ENCODE data around the gene NALCN. TPM values are rescaled to one million over a fixed set of nuclear protein-coding genes. Genes with fewer than 3 reads are reported as not detected.

Gene NALCN
- total RNA-seq, 1 donor: 11.2 TPM

- Histone ChIP-seq H3K4me3 (ENCODE audit: insufficient read depth, low read length) (no peak overlapping the region), H3K27me3 (ENCODE audit: insufficient read depth, low read length) (peaks cover 3% of the 10 kb centered on the region), H3K36me3 (ENCODE audit: insufficient read depth, low read length) (no peaks in the 10 kb centered on the region), H4K20me1 (ENCODE audit: insufficient read depth, low read length) (no peaks in the 10 kb centered on the region), H2AFZ (ENCODE audit: low read length) (no peak overlapping the region), H3K27ac (ENCODE audit: low read depth, low read length) (peak overlapping the region; percentile 60), H3K4me1 (ENCODE audit: insufficient read depth, low read length) (peaks cover 13% of the 10 kb centered on the region), H3K9me3 (ENCODE audit: low read depth, low read length) (no peaks in the 10 kb centered on the region), H3K79me2 (ENCODE audit: insufficient read depth, low read length) (no peaks in the 10 kb centered on the region), H3K4me2 (ENCODE audit: insufficient read depth, low read length) (peak overlapping the region; percentile 37)
- TF ChIP-seq CTCF (IDR thresholded peaks at IDR 0.05; ENCODE audit: extremely low read depth, low read depth, low read length): no peak
- no peak for DNase-seq (ENCODE audit: insufficient read length, low spot score, missing footprints)
Observed at GRCh38 chr13:101019126-101019525, 397.2 kb downstream of the NALCN start.

- no peak for TF ChIP-seq CTCF (IDR thresholded peaks at IDR 0.05; ENCODE audit: extremely low read depth, low read depth, low read length)
- Histone ChIP-seq H2AFZ (ENCODE audit: low read length) (no peak overlapping the region), H3K4me3 (ENCODE audit: insufficient read depth, low read length) (no peak overlapping the region), H3K27me3 (ENCODE audit: insufficient read depth, low read length) (peaks cover 3% of the 10 kb centered on the region), H4K20me1 (ENCODE audit: insufficient read depth, low read length) (no peaks in the 10 kb centered on the region), H3K27ac (ENCODE audit: low read depth, low read length) (peak overlapping the region; percentile 60), H3K4me1 (ENCODE audit: insufficient read depth, low read length) (peaks cover 13% of the 10 kb centered on the region), H3K79me2 (ENCODE audit: insufficient read depth, low read length) (no peaks in the 10 kb centered on the region), H3K9me3 (ENCODE audit: low read depth, low read length) (no peaks in the 10 kb centered on the region), H3K36me3 (ENCODE audit: insufficient read depth, low read length) (no peaks in the 10 kb centered on the region), H3K4me2 (ENCODE audit: insufficient read depth, low read length) (peak overlapping the region; percentile 37)
- DNase-seq (ENCODE audit: insufficient read length, low spot score, missing footprints): peak; percentile 84
Observed at GRCh38 chr13:101018720-101019119, 397.6 kb downstream of the NALCN start.

GRCh38 chr13:101017123-101017872, 399.0 kb downstream of the NALCN start:
- no peak for DNase-seq (ENCODE audit: insufficient read length, low spot score, missing footprints)
- Histone ChIP-seq H3K79me2 (ENCODE audit: insufficient read depth, low read length) (no peaks in the 10 kb centered on the region), H3K9me3 (ENCODE audit: low read depth, low read length) (no peaks in the 10 kb centered on the region), H3K36me3 (ENCODE audit: insufficient read depth, low read length) (no peaks in the 10 kb centered on the region), H3K4me3 (ENCODE audit: insufficient read depth, low read length) (no peak overlapping the region), H3K4me2 (ENCODE audit: insufficient read depth, low read length) (no peak overlapping the region), H2AFZ (ENCODE audit: low read length) (no peak overlapping the region), H4K20me1 (ENCODE audit: insufficient read depth, low read length) (no peaks in the 10 kb centered on the region), H3K4me1 (ENCODE audit: insufficient read depth, low read length) (peaks cover 13% of the 10 kb centered on the region), H3K27ac (ENCODE audit: low read depth, low read length) (no peak overlapping the region), H3K27me3 (ENCODE audit: insufficient read depth, low read length) (peaks cover 3% of the 10 kb centered on the region)
- no peak for TF ChIP-seq CTCF (IDR thresholded peaks at IDR 0.05; ENCODE audit: extremely low read depth, low read depth, low read length)

- Histone ChIP-seq H3K4me1 (ENCODE audit: insufficient read depth, low read length) (peaks cover 13% of the 10 kb centered on the region), H3K27me3 (ENCODE audit: insufficient read depth, low read length) (peaks cover 3% of the 10 kb centered on the region), H4K20me1 (ENCODE audit: insufficient read depth, low read length) (no peaks in the 10 kb centered on the region), H2AFZ (ENCODE audit: low read length) (no peak overlapping the region), H3K4me2 (ENCODE audit: insufficient read depth, low read length) (no peak overlapping the region), H3K36me3 (ENCODE audit: insufficient read depth, low read length) (no peaks in the 10 kb centered on the region), H3K79me2 (ENCODE audit: insufficient read depth, low read length) (no peaks in the 10 kb centered on the region), H3K27ac (ENCODE audit: low read depth, low read length) (no peak overlapping the region), H3K4me3 (ENCODE audit: insufficient read depth, low read length) (no peak overlapping the region), H3K9me3 (ENCODE audit: low read depth, low read length) (no peaks in the 10 kb centered on the region)
- no peak for DNase-seq (ENCODE audit: insufficient read length, low spot score, missing footprints)
- no peak for TF ChIP-seq CTCF (IDR thresholded peaks at IDR 0.05; ENCODE audit: extremely low read depth, low read depth, low read length)
Observed at GRCh38 chr13:101016475-101016874, 399.8 kb downstream of the NALCN start.

Measured in osteoblast (primary cell).